Right cardiac atrium (tissue), 5 donors: ENCODE data around the gene SCMH1. TPM values are rescaled to one million over a fixed set of nuclear protein-coding genes. Genes with fewer than 3 reads are reported as not detected.
"Not testable (repeated sequence)": the region's sequence is repeated elsewhere in the genome, so short reads cannot be mapped to it uniquely, and the experiment has no call there.

Source experiments
- ATAC-seq, 2 donors: fragments of 200-7000 bp; cut with Tn5 transposase; one replicate each; pipeline versions ENCODE4 v1.8.0 to v1.9.1; 2020; ENCODE audit warnings: moderate library complexity in 2 of 2, mild to moderate bottlenecking in 1 of 2
- DNase-seq, 3 donors: peaks; one replicate each; pipeline ENCODE4 v3.0.0-alpha.2; 2020
- H3K27ac ChIP-seq: one replicate; pipeline ENCODE4 v1.5.1; 2013; ENCODE audit warnings: mild to moderate bottlenecking, low read length, control low read depth, moderate library complexity
- H3K27me3 ChIP-seq: one replicate; pipeline ENCODE4 v1.6.1; 2013; ENCODE audit not compliant: control insufficient read depth, insufficient read depth
- H3K4me1 ChIP-seq: one replicate; pipeline ENCODE4 v1.6.1; 2013; ENCODE audit warnings: low read length; ENCODE audit not compliant: control insufficient read depth, insufficient read depth
- H3K4me3 ChIP-seq: one replicate; pipeline ENCODE4 v1.5.1; 2013; ENCODE audit warnings: low read length, control low read depth
- H3K9me3 ChIP-seq: one replicate; pipeline ENCODE4 v1.6.1; 2013; ENCODE audit warnings: low read length; ENCODE audit not compliant: control insufficient read depth
- WGBS: extraction: QIAGEN DNeasy Blood & Tissue Kit; methylation state at CpG from one replicate; pipeline ENCODE4 v1.1.7; 2013; 5-methylcytosine and 5-hydroxymethylcytosine counted together
- intact Hi-C, 4 donors: fragments of 100-400 bp; cut with DNase I; formaldehyde crosslinking; loops; one replicate each; pipeline versions ENCODE4 v1.11.0 to v1.14.0; 2022 to 2023
- polyA plus RNA-seq: library from polyadenylated mRNA; stranded (reverse); fragments of 200-250 nt; gene quantifications from one replicate; pipeline ENCODE4 v1.2.3, GENCODE V29; 2013
- total RNA-seq, 4 donors: library from RNA; stranded (reverse); fragmentation: NEBNext Ultra II Directional; extraction: Animal tissue kit (Norgen Biotek cat#: 25700); gene quantifications; one replicate each; pipeline ENCODE4 v1.2.1, GENCODE V29; 2021
- donor health status: healthy with polysubstance abuse.
- donor health status: DM: no; HTN: yes; CAD: no.
- donor health status: DM: no; HTN: no; CAD: no.
- donor health status: DM: no; HTN: yes; CAD: no; lungs with severe emphysema.
- donor health status: DM: yes; HTN: yes; CAD: no.

The SCMH1 gene
- total and polyA plus RNA-seq, 5 donors, result 42.6 to 66.5 (median 54.5) TPM

DNA sequence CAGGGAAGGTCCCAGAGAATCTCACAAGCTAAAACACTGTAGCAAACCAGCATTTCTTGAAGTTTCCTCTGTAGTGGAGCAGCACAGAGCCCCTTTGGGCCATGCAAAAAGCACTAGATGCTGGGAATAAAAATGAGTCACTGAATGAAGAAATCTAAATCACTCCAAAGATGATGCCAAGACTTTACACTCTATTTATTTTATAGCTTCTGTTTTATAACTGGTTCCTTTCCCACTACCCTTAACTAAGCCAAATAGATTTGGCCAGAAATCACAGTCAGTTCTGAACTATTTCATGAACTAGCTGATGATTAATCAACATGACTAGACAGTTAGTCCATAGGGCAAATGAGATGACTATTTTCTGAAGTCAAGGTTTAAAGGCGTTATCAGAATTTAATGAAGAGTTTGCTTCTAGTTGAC is 89.5 kb downstream of the SCMH1 start:
- intact Hi-C loops, result no loop called here
- H3K4me3 ChIP-seq, result no peak overlapping the region
- 64% methylated on average over 1 of the region's 1 CpG for WGBS
- DNase-seq, result peak in 1 of 3 donors; percentile 15
- no peaks in the 10 kb centered on the region for H3K9me3 ChIP-seq
- H3K4me1 ChIP-seq, result peaks cover 1% of the 10 kb centered on the region
- no peaks in the 10 kb centered on the region for H3K27me3 ChIP-seq
- H3K27ac ChIP-seq, result peak overlapping the region; percentile 48
- peak; percentile 80 to 82 for ATAC-seq

DNA sequence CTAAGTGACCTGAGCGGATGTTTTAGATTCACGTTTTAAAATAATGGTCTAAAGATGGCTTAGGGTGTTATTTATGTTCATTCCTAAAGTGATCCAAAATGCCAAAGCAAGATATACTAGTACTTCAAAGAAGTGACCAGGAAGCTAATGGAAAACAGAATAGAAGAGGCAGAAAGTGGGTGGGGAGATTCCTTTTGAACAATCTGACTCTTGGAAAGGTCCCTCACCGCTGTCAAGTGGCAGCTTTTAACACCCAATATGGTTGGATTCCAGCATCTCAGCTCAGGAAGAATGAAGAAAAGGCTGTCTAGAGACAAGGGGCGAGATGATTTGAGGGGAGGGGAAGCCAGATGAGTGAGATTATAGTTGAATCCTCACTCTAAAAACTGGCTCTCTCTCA is 90.3 kb downstream of the SCMH1 start:
- Histone ChIP-seq H3K9me3 (no peaks in the 10 kb centered on the region), H3K27me3 (no peaks in the 10 kb centered on the region), H3K27ac (no peak overlapping the region), H3K4me1 (peaks cover 1% of the 10 kb centered on the region), H3K4me3 (no peak overlapping the region)
- DNase-seq, result no peak
- intact Hi-C loops, result no loop called here
- ATAC-seq, result peak; percentile 8 to 12
- 59% methylated on average over 4 of the region's 4 CpGs for WGBS

- ATAC-seq, result no peak
- no peaks in the 10 kb centered on the region for H3K27me3 ChIP-seq
- H3K4me1 ChIP-seq, result no peaks in the 10 kb centered on the region
- no peak overlapping the region for H3K27ac ChIP-seq
- no peak for DNase-seq
- intact Hi-C loops, result no loop called here
- H3K9me3 ChIP-seq, result no peaks in the 10 kb centered on the region
- H3K4me3 ChIP-seq, result no peak overlapping the region
- whole genome bisulfite sequencing, result 72% methylated on average over 2 of the region's 2 CpGs
Measured at GRCh38 chr1:41149570-41149969, 92.5 kb downstream of the SCMH1 start.

DNA sequence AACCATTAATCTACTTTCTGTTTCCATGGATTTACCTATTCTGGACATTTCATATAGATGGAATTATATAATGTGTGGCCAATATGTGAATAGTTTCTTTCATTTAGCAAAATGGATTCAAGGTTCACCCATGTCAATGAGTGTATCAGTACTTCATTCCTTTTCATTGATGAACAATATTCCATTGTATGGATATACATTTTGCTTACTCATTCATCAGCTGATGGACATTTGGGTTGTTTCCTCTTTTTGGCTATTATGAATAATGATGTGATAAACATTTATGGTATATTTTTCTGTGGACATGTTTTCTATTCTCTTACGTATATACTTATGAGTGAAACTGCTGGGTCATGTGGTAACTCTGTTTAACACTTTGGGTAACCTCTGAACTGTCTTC is 97.8 kb downstream of the SCMH1 start:
- WGBS, result 95% methylated on average over 1 of the region's 1 CpG
- intact Hi-C loops, result no loop called here
- H3K4me3 ChIP-seq, result no peak overlapping the region
- no peak for DNase-seq
- no peak overlapping the region for H3K27ac ChIP-seq
- no peak for ATAC-seq
- no peaks in the 10 kb centered on the region for H3K9me3 ChIP-seq
- no peaks in the 10 kb centered on the region for H3K27me3 ChIP-seq
- H3K4me1 ChIP-seq, result no peaks in the 10 kb centered on the region

DNA sequence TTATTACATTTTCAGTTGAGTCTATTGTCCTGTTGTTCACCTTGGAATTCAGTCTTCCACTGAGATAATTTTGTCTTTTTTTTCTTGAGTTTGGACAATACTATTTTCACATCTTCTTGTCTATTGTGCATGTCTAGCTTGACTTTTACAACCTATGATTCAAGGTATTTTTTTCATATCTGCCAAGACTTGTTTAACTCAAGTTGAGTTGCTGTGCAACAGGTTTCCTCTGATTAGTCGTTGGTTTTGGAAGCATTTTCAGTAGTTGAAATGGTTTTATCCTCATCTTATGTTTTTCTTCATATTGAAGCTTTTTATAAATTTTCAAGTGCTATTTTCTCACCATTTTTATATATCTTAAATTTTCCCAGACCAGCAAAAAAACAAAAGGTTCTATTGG is 103.6 kb downstream of the SCMH1 start:
- Histone ChIP-seq H3K4me3 (no peak overlapping the region), H3K9me3 (no peaks in the 10 kb centered on the region), H3K4me1 (no peaks in the 10 kb centered on the region), H3K27me3 (no peaks in the 10 kb centered on the region), H3K27ac (no peak overlapping the region)
- 99% methylated on average over 1 of the region's 1 CpG for WGBS
- ATAC-seq (no peak), DNase-seq (no peak)
- intact Hi-C loops, result no loop called here

DNA sequence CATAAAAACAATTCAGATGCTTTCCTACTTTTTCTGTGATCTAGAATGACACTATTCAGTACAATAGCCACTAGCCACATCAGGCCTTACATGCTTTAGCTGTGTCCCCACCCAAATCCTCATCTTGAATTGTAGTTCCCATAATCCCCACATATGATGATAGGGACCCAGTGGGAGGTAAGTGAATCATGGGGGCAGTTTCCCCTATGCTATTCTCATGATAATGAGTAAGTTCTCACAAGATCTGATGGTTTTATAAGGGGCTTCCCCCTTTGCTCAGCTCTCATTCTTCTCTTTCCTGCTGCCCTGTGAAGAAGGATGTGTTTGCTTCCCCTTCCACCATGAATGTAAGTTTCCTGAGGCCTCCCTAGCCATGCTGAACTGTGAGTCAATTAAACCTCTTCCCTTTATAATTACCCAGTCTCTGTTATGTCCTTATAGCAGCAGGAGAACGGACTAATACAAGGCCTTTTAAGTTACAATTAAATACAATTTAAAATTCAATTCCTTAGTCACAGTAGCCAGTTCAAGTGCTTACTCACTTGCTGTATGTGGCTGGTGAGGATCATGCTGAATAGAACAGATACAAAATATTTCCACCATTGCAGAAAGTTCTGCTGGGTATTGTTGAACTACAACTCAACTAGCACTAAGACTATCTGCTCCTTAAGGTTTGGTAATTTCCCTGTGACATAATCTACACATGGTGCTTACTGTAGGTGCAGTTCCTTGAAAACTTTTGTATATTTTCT is 106.7 kb downstream of the SCMH1 start:
- H3K27ac ChIP-seq, result no peak overlapping the region
- 97% methylated on average over 1 of the region's 1 CpG for WGBS
- DNase-seq (no peak), ATAC-seq (no peak)
- H3K4me1 ChIP-seq, result no peaks in the 10 kb centered on the region
- H3K27me3 ChIP-seq, result no peaks in the 10 kb centered on the region
- no peaks in the 10 kb centered on the region for H3K9me3 ChIP-seq
- no peak overlapping the region for H3K4me3 ChIP-seq
- intact Hi-C loops, result no loop called here

GRCh38 chr1:41134325-41134724 is 107.8 kb downstream of the SCMH1 start:
- 92% methylated on average over 2 of the region's 2 CpGs for WGBS

DNA sequence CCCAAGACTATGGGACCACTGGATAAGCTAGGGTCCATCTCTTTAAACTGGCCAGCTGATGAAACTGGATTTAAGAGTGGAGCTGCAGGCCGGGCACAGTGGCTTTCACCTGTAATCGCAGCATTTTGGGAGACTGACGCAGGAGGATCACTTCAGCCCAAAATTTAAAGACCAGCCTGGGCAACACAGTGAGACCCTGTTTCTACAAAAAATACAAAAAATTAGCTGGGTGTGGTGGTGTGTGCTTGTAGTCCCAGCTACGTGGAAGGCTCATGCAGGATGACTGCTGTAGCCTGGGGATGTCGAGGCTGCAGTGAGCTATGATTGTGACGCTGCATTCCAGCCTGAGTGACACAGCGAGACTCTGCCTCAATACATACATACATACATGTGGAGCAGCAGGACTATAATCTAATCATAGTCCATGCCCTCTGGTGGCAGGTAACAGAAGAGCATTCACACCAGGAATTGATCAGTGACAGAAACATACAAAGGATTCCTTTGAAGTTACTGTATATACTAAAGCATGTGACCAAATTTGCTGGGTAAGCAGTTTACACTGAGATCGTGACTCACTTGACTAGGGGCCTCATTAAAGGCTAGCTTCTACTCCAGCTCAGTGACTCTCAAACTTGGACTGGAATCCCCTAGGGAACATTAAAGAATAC is 119.1 kb downstream of the SCMH1 start:
- H3K9me3 ChIP-seq, result no peaks in the 10 kb centered on the region
- intact Hi-C loops, result no loop called here
- 85% methylated on average over 8 of the region's 8 CpGs for WGBS
- no peak overlapping the region for H3K27ac ChIP-seq
- DNase-seq (no peak), ATAC-seq (peak; percentile 45 to 60)
- H3K4me1 ChIP-seq, result peaks cover 1% of the 10 kb centered on the region
- H3K27me3 ChIP-seq, result no peaks in the 10 kb centered on the region
- H3K4me3 ChIP-seq, result no peak overlapping the region

More at GRCh38 chr1:41134325-41134724, 107.8 kb downstream of the SCMH1 start:
- DNase-seq, ATAC-seq, H3K4me3 ChIP-seq, H3K9me3 ChIP-seq, H3K27me3 ChIP-seq, H3K4me1 ChIP-seq, H3K27ac ChIP-seq, intact Hi-C loops: not testable (repeated sequence)

- Histone ChIP-seq H3K9me3 (no peaks in the 10 kb centered on the region), H3K27me3 (no peaks in the 10 kb centered on the region), H3K4me3 (no peak overlapping the region), H3K27ac (no peak overlapping the region), H3K4me1 (peaks cover 1% of the 10 kb centered on the region)
- intact Hi-C loops, result no loop called here
- DNase-seq (no peak), ATAC-seq (no peak)
Measured at GRCh38 chr1:41122148-41122547, 120.0 kb downstream of the SCMH1 start.

DNA sequence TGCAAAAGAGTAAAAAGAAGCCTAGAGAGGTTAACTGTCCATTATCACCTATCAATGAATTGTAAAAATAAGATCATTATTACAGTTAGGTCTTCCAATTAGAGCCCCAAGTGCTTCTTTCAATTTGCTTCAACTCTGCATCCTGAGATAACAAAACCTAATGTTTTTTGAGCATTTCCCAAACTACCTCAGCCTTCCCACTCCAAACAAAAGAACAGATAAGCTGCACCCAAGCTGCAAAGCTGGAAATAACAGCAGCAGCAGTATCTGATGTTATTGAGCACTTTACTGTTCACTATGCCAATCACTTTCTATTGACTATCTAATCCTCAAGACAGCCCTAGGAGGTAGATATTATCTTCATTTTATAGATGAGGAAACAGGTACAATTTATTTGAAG is 123.5 kb downstream of the SCMH1 start:
- H3K9me3 ChIP-seq, result no peaks in the 10 kb centered on the region
- ATAC-seq (peak in 1 of 2 donors; percentile 52), DNase-seq (no peak)
- no peaks in the 10 kb centered on the region for H3K27me3 ChIP-seq
- intact Hi-C loops, result no loop called here
- H3K4me3 ChIP-seq, result no peak overlapping the region
- no peak overlapping the region for H3K27ac ChIP-seq
- H3K4me1 ChIP-seq, result peaks cover 1% of the 10 kb centered on the region

DNA sequence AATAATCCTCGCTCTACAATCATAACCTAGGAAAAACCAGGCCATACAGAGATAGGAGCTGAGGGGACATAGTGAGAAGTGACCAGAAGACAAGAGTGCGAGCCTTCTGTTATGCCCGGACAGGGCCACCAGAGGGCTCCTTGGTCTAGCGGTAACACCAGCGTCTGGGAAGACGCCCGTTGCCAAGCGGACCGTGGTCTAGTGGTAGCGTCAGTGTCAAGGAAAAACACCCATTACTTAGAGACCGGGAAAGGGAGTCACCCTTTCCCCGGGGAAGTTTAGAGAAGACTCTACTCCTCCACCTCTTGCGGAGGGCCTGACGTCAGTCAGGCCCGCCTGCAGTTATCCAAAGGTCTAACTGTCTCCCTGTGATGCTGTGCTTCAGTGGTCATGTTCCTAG is 124.9 kb downstream of the SCMH1 start:
- ATAC-seq, H3K4me3 ChIP-seq, H3K4me1 ChIP-seq, H3K9me3 ChIP-seq, intact Hi-C loops, H3K27ac ChIP-seq, H3K27me3 ChIP-seq: not testable (repeated sequence)
- peak in 1 of 3 donors; percentile 68 for DNase-seq
- 87% methylated on average over 13 of the region's 15 CpGs for WGBS
